HG03571 (cell line): ENCODE measurements around the gene HSPA1L.

ENCODE experiments used
- ATAC-seq: cut with Tn5 transposase; IDR thresholded peaks from one replicate; pipeline ENCODE4 v1.9.1; 2021; ENCODE audit not compliant: unreplicated experiment

Gene HSPA1L

DNA sequence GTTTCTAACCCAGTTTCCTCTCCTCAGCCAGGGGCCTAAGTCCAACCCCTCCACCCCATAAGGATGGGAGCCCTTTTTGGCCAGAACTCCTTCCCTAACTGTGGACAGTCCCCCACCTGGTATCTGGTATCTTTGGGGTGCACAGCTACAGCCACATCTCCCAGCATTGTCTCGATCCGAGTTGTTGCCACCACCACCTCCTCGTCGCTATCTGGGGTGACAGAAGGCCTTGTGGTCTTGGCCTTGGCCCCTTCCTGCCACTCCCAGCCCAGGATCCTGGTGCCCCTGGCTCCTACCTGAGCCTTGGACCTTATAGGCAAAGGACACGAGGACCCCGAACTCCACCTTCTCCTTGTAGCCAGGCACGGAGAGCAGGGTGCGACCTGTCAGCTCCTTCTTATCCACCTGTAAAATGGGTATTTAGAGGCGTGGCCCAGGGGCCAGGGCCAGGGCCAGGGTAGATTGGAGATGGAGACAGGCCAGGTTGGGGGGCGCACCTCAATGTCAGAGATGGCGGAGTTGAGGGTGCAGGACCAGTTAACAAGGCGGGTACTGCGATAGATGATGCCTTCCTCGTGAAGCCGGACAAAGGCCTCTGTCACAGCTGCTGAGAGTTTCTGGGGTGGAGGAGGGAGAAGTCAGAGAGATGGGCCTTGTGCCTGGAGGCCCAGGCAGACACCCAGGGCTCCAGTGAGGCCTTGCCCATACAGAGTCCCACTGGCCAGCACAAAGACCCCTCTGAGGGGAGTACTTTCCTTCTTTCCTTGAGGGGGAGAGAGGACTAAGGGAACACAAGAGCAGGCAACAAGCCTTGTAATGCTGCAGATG is 30.8 kb downstream of the HSPA1L start:
- no peak for ATAC-seq

DNA sequence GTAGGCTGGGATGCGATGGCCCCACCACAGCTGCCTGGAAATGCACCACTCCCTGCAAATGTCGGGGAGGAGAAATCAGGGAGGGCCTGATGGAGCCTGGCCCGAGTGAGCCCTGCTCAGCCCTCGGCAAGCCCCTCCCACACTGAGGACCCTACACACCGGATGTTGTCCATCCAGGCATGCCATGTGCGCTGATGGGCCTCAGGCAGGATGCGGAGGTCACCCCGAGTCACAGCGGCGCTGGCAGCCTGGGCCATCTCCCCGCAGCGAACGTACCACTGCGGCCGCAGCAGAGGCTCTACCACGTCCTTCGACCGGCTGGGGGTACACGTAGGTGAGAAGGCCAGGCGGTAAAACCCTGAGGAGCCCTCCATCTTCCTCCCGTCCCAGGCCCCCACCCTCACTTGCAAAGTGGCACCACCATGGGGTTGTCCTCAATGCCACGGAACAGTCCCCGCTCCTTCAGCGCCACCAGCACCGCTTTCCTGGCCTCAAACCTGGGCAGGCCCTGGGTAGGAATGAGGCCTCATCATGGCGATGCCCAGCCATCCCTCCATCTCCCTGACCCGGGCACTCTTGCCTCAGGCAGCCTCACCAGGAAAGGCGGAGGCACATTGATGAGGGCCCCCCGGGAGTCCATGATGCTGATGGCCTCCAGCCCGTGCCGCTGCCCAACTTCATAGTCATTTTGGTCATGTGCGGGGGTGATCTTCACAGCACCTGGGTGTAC is 32.8 kb downstream of the HSPA1L start:
- no peak for ATAC-seq

DNA sequence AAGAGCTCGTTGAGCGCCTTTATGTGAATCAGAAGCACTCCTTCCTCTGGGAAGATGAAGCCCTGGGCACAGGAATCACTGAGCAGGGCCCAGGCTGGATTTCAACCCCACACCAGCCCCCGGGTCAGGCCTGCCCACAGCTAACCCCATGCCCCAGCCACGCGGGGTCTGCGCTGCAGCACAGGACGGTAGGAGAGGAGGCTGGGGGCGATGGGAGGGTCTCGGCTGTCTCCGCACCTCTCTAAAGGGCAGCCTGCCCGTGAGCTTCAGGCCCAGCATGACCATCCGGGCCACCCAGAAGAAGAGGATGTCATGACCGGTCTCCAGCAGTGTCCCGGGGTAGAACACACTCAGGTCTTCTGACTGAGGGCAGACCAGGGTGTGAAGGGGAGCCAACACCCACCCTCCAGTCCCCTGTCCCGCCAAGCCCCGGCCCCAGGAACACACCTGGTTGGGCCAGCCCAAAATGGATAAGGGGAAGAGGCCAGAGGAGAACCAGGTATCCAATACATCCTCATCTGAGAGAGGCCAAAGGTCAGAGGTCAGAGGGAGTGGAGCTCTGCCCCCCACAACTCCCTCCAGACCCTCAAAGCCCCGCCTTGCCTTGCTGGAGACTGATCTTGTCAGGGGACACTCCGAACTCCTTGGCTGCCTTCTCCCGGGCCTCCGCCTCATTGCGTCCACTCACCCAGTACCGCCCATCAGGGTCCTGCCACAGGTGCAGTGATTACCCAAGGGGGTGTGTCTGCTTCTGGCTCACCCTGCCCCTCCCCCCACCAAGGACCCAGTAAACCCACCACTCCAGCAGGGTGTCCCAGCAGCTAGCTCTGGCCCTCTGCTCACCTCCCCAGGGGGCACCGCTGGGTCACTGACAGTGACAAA is 33.6 kb downstream of the HSPA1L start:
- ATAC-seq: no peak

DNA sequence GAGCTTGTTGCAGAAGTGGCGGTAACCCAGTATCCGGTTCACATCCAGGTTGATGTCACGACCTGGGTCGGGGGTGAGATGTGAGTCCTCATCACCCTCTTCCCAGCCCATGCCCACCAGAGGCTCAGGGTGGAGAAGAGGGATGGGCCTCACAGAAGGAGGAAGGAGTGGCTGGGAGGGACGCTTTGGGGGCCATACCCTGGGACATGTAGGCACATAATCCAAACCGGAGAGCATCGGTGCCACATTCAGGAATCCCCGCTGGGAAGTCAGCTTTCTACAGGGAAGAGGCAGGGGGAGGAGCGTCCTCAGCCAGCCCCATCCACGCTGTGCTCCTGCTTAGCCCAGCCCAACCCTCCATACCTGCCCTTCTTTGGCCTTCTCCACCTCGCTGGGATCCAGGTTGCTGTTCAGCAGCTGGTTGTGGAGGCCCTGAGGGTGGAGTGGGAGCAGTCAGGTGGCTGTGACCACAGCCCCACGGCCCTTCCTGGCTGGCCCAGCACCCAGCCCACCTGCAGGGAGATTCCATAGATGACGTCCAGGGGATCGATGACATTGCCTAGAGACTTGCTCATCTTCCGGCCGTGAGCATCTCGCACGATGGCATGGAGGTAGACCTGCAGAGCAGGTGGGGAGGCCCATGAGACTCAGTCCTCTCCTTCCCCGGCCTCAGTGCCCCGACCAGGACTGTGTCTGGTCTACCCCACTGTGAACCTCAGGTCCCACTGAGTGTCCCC is 34.4 kb downstream of the HSPA1L start:
- no peak for ATAC-seq

DNA sequence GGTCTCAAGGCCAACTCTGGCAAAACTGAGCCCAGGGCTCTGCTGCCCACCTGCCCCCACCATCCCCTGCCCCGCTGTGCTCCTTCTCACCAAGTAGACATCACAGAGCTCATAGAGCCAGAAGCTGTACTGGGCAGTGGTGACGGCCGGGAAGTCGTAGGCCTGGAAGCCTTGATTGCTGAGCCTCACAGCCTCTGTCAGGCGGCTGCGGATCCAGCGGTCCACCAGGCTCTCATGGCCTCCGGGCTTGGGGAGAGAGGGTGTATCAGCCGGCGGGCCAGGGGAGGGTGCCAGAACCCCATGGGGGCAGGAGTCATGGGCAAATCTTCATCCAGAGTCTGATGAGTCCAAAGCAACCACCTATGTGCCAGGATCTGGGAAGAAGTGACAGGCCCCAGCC is 35.2 kb downstream of the HSPA1L start:
- no peak for ATAC-seq

DNA sequence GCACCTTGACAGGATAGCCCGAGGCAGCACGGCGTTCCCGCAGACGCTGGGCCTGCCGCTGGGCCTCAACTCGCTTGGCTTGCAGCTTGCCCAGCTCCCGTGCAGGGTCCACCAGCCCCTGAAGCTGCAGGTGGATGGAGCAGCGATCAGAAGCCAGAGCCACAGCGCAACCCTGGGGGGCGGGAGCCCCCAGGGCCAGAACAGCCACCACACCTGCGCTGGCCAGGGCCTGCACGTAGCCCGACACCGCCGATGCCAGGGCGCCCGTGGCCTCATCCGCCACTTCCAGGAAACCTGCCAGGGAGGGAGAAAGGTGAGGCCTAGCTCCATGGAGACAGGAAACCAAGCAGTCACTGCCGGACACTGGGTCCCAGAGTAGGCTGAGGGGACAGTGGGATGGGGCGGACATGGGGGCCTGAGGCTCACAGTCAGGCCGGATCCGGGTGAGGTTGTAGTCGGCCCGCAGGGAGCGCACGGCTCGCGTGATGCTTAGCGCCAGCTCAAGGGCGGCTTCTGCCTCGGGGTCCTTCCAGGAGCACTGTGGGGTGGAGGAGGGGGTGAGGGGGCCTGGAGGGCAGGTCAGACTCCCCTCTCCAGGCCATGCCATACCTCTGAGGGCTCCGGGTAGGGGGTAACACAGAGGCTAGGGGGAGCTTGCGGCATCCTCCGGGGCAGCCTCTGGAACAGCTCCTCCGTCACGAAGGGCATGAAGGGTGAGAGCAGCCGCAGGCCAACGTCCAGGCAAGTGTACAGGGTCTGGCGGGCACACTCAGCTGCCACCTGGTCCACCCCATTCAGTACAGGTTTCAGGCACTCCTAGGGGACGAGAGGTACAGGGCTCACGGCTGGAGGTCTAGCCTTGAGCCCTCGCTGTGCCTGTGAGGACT is 35.8 kb downstream of the HSPA1L start:
- ATAC-seq: no peak

DNA sequence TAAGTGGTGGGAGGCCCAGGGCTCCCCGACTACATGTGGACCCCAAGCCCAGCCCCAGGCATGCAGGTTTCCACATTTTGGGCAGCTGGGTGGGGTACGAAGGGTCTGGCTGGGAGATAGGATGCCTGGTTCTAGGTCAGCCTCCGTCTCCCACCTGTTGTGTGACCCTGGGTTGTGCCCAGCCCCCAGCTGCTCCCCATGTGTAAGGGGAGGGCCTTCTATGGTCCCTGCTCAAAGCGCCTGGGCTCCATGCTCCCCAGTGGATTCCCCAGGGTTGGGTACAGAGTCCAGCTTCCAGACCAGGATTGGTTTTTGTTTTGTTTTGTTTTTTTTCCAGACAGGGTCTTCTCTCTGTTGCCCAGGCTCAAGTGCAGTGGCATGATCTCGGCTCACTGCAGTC is 36.9 kb downstream of the HSPA1L start:
- ATAC-seq: no peak

DNA sequence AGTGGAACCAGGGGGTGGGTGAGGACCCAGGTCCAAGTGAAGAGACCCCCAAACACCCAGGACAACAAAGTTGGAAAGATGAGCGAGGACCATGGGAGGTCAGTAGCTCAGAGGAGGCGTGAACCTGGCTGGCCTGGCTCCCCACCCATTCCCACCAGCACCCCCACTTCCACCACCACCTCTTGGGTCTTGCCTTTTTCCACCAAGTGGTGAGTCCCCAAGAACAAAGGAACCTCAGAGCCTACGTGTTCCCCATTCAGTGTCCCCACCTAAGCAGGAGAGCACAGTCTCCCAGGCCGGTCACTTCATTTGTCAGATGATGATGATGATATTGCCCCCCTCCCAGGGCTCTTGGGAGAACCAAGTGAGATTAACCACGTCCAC is 37.4 kb downstream of the HSPA1L start:
- no peak for ATAC-seq

DNA sequence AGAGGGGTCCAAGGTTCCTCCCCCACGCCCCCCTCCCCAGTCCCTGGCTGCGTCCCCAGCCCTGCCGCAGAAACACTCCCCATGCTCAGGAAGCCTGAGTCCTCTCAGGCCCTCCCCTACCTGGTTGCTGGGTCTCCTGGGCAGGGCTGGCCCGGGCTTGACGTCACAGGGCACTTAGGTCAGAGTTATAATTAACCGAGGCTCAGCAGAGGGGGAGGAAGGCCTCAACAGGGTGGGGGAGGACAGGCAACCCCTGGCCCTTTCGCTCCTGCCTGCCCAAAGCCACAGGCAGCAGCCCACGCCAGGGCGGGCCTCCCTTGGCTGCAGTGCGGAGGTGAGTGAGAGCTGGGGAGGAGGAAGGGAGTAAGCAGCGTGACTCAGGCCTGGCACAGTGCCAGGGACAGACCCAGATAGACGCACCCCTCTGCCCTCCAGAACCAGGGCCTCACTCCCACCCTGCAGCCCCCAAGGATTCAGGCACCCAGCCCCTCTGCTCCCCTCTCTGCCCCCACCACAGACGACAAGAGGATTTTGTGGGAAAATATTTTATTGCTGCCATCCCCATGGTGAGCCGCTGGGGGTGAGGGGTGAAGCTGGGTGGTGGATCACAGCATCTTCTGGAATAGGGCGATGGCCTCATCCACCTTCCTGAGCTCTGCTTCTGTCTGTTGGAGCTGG is 38.0 kb downstream of the HSPA1L start, which contains the start of gene VWA7:
Gene VWA7 (minus strand): TSS at position 340 of the 678 bp plus-strand sequence. CDS start 549 bp downstream, outside the sequence.
- ATAC-seq: no peak

DNA sequence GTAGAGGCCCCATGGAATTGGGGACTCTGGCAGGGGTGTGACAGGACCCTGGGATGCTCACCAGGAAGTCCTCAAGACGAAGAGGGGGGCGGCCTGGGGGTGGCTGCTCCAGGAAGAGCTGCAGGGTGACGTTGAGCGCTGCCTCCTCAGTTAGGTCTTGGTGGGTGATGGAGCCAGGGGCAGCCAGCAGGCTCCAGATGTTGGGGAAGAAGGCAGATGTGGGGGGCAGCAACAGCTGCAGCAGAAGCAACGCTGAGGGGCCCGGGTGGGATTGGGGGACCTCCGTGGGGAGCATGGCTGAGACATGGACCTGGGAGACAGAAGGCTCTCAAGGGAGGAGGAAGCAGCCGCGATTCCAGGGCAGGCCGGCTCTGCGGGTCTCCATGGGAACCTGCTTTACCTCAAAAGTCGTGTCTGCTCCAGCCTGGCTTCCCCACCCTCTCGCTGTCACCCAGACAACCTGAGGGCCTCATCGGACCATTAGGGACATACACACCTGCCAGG is 38.5 kb downstream of the HSPA1L start:
- ATAC-seq: no peak

DNA sequence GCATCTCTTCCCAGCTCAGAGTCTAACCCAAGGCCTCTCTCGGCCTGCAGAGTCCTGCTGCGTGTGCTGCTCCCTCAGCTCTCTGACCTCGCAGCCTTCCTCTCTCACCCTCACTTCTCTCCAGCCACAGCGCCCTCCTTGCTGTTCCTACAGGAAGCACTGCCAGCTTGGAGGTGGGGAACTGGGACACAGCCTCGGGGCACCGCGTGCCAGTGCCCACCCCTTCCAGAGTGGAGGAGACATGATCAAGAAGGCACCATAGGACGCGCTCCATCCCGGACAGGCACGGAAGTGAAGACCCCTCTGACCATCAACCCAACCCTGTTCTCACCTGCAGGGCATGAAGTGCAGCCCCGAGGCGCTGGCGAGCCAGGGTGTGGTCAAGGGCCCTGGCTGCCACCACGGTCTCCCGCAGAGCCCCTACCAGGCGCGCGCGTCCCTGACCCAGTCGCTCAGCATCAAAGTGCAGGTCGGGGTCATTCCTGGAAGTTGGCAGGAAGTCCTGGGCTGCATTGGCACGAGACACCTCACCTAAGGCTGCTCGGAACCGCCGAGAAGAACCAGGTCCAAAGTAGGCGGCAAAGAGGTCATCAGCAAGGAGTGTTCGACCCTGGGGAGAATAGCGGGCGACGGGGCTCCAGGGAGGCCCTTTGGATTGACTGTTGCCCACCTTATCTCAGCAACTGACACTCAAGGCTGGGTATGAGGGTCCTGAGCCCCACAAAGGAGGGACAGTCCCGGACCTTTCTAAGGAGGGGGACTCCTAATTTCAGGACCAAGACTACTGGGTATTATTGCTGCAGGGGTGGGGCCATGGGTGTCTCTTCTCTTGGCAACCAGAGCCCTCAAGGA is 39.2 kb downstream of the HSPA1L start:
- no peak for ATAC-seq

DNA sequence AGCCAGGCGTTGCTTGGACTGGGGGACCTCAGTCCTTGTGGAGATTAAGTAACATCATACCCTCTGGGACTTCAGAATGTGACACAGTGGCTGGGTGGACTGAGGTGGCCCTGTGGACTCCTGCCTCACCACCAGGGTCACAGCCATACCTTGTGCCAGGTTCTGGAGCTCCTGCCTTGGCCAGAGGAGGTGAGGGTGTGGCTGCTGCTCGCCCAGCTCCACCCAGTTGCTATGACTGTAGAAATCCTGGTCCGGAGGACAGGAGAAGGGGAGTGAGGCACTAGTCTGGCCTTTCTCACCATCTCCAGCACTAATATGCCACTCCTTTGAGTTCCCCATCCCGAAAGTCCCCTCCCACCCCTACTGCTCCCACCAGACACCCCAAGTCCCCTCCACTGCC is 39.9 kb downstream of the HSPA1L start:
- ATAC-seq: no peak

DNA sequence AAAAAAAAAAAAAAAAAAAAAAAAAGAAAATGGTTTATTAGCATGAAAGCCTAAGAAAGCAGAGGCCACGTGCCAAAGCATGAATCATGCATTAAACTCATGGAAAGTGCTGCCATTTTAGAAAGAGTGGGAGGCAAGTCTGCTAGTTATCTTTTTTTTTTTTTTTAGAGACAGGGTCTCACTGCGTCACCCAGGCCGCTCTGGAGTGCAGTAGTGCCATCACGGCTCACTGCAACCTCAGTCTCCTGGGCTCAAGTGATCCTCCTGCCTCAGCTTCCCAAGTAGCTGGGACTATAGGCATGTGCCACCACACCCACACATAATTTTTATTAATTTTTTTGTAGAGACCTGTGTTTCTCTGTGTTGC is 43.1 kb downstream of the HSPA1L start:
- ATAC-seq: no peak

DNA sequence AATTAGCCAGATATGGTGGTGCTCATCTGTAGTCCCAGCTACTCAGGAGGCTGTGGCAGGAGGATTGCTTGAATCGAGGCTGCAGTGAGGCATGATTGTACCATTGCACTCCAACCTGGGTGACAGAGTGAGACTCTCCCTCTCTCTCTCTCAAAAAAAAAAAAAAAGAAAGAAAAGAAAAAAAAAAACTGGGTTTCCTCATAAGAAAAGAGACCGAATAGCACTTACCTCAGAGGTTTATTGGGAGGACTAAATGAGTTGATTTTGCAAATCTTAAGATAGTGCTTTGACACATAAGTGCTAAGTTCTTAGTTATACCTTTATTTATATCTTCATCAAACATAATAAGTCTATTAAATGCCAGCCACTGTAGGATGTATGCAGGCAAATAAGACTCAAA is 44.2 kb downstream of the HSPA1L start:
- ATAC-seq: no peak

DNA sequence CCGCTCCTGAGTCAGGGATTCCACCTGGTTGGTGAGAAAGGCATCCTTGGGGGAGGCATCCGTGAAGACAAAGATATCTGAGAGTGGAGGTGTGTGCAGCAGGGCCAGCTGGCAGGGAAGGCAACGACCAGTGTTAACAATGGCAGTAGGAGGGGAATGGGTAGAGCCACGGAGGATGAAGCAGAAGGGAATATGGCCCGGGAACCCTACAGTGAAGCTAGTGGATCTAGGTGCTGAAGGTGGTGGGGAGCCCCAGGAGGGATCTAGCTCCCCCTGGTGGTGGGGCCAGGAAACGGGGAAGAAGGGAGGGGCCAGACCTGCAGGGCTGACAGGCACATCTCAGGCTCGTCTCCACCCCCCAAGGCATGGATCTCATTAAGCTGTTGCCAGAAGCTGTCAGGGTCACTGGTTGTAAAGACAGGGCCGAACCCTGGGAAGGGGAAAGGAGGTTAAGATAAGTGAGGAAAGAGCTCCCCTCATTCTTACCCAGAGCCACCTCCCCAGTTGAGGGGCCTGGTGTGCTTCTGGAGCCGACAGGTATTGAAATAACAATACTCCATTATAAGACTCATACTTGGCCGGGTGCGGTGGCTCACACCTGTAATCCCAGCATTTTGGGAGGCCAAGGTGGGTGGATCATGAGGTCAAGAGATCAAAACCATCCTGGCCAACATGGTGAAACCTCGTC is 45.3 kb downstream of the HSPA1L start:
- no peak for ATAC-seq

DNA sequence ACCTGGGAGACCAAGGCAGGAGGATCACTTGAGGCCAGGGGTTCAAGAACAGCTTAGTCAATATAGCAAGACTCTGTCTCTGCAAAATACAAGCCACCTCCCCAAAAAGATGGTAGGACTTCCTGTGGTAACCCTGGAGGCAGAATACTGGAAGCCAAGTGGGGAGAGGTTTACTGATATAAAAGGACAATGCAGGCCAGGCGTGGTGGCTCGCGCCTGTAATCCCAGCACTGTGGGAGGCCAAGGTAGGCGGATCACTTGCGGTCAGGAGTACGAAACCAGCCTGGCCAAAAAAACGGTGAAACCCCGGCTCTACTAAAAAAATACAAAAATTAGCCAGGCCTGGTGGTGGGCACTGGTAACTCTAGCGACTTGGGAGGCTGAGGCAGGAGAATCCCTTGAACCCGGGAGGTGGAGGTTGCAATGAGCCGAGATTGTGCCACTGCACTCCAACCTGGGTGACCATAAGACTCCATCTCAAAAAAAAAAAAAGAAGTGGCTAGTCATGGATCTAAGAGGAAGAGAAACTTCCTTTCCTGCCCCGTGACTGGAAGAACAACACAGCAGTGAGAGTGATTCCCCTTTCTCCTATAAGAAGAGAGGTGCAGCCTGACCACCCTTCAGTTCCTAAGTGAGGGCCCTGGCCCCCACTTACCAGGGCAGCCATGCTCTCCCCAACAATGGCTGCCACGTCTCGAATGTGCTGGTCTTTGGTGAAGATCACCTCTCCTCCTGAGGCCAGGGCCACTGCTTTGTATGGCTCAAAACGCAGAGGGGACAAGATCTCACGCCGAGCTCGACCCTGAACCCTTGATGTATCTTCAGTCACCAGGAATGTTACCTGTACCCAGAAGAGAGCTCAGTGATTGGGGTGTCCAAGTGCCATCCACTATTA is 46.5 kb downstream of the HSPA1L start:
- no peak for ATAC-seq
